Stimulated activated CD4-positive, alpha-beta T cell treated with anti-CD3 and anti-CD28 coated beads, Interleukin-1b, Interleukin-23, amount 100 ng/mL, for 4 hours (primary cell): Measurements from ENCODE around the gene DGCR2.

Experiments
- DNase-seq, 2 donors: peaks; one replicate each; pipeline ENCODE4 v3.0.0-alpha.2; 2020; ENCODE audit warnings: low read depth in 2 of 2

Gene DGCR2

DNA sequence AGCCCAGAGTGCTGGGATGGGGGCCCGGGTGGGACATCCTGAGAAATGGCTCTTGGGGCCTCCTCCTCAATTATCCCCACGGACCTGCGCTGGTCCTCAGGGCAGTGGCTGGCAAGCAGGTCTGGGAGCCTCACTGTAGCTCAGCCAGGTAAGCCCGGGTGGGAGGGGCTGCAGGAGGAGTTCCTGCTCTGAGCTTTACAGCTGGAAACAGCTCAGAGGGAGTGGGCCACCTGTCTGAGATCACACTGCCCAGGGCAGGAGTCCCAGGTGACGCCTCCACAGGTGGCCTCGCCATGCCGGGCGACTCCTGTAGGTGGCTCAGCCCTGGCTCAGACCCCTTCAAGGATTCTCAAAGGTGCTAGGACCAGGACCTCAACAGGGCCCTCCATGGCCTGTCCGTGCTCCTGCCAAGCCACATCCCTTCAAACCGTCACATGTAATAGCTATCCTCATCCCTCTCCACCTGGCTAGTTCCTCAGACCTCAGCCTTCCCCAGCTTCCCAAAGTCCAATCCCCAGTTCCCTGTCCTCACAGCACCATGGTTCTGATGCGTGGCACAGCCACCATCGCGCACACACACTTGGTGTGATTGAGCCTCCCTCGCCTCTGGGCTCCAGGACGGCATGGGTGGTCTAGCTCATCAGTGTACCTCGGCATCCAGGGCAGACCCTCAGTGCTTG lies 5.3 kb upstream of the DGCR2 start:
- no peak for DNase-seq

DNA sequence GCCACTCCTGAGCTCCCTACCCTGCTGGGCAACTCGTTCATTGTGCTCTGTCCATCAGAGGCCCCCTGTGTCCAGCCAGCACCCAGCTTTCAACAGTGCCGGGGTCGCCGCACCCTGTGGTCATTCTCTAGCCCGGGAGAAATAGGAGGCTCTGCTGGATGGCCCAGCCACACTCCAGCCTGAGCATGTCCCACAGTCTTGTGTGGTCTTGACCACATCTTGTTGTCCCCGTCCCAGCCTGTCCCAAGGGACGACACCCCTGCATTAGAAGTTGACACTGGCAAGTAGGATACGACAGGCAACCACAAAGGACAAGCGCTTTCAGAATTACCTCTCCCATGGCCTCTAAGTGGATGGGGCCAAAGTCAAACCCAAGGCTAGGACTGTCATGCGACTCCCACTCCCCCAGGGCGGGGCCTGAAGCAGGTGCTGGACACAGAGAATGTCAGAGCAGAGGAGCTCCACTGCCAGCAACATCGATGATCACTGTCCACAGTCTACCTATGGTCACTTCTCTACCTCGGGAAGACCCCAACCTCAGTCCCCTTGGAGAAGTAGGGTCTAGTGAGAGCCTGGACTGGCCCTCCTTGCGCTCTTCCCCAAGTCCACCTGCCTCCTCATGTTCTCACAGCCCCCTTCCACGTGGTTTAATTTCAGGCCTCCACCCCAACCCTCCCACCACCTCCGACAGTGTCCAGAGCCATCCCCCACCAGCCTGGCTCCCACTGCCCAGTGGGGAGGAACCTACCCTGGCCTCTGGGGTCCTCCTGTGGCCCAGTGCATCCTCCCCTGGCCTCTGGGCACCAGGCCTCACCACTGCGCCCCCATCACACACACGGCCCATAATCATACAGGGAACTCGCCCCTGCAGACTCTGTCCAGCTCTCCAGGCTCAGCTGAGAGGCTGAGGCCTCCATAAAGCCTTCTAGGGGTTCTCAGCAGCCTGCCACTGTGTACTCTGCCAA lies 4.4 kb upstream of the DGCR2 start:
- DNase-seq: no peak

GRCh38 chr22:19125474-19126308 lies 3.5 kb upstream of the DGCR2 start:
- DNase-seq: no peak

DNA sequence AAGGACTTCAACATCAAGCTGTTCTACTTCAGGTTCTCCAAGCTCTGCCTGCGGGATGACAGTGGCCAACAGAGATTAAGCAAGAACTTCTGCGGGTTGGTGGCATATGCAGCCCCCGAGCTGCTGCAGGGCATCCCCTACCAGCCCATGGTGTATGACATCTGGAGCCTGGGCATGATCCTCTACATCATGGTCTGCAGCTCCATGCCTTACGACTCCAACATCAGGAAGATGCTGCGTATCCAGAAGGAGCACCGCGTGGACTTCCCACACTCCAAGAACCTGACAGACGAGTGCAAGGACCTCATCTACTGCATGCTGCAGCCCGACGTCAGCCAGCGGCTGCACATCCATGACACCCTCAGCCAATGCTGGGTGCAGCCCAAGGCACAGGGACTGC lies 2.8 kb upstream of the DGCR2 start:
- no peak for DNase-seq

GRCh38 chr22:19124377-19124776 lies 2.2 kb upstream of the DGCR2 start:
- DNase-seq: no peak

- no peak for DNase-seq
These were observed 1.7 kb upstream of the DGCR2 start for GRCh38 chr22:19123936-19124335.

GRCh38 chr22:19122752-19123492 lies 710 bp upstream of the DGCR2 start:
- DNase-seq: no peak

GRCh38 chr22:19121631-19122142 lies 525 bp downstream of the DGCR2 start:
- DNase-seq: peak in 1 of 2 donors; percentile 27

DNA sequence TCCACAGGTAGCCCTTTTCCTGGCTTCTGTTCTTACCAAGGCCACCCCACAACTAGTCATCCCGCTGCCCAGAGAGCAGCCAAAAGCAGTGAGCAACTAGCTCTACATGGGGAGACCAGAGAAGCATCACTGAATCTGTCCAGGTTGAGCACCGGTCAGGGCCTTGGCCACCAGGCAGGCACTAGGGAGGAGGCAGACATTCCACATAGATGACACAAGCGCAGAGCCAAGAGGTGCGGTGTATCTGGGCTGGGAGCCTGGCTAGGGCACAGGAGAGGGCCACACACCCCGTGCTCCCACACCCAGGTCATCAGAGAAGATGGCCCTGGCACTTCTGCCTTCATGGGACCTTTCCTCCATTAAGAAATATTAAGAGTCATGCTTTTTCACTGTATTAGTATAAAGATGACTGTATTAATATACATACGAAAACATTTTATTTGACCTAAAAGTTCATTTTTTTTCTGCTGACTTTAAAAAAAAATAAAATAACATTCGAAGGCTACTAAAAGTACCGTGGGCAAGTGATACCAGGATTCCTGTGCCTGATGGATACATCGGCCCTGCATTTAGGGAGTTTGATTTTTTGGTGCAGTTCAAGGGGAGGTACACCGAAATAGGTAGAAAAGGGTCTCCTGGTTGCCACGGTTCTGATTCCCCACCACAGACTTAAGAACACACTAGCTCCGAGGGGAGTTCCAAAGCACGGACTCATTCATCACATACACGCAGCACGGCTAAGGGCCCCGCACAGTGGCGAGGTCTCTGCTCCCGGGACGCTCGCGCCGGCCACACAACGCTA lies 1.2 kb downstream of the DGCR2 start:
- peak in 1 of 2 donors; percentile 16 for DNase-seq

- DNase-seq: no peak
These were observed 2.3 kb downstream of the DGCR2 start for GRCh38 chr22:19119949-19120348.

GRCh38 chr22:19118329-19118880 lies 3.8 kb downstream of the DGCR2 start:
- DNase-seq: peak; percentile 12 to 23

DNA sequence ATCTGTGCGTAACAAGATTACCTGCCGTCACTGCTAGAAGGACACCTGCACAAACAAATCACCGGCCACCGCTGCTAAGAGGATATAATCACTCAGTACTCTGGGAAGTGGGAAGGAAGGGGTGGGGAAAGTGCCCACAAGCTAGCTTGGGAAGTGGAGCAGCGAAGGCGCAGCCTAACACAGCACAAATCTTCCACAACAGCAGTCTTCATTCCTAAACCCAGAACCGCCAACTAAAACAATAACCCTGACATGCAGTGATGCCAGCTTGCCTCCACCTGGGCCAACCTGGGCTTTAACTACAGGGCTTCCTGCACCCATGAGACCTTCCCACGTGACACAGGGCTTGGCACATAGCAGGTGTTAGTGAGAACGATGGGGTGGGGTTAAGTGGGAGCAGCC lies 5.1 kb downstream of the DGCR2 start:
- DNase-seq: no peak

- no peak for DNase-seq
These were observed 6.6 kb downstream of the DGCR2 start for GRCh38 chr22:19115628-19116027.

DNA sequence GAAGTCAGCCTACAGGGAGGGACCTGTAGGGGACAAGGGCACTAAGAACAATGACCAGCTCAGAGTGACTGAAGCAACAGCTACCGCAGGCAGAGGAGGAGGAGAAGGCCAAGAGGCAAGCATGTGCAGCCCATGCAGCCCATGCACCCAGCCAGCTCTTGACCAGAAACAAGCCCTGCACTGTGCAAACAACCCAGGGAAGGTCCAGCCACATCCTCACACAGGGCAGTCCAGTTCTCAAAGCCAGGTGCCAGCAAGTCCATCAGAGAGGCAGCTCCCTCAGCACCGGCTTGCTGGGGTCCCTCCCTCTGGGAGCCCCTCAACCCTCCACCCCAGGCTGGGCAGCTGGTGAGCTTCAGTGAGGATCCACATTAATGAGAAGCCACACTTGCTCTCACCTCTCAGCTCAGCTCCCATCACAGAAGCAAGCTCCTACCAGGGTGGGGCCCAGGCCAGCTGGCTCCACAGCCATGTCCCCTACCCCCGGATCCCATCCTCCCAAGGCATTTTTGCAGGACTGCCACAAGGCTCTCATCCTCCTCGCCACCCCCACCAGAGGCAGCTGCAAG lies 7.1 kb downstream of the DGCR2 start:
- no peak for DNase-seq

DNA sequence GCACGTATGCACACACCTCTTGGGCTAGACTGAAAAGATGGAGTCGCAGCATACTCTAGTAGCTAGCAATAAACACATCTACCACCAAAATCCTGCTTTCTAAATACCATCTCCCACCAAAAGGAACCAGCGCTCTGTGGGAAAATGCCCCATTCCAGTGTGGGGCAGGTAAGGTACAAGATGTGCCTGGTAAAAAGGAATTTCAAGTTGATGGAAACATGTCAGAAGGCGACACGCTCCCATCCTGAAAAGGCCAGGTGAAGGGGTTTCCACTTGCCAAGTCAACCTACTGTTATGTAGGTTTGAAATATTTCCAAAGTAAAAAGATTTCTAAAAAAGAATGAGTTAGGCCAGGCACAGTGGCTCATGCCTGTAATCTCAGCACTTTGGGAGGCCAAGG lies 8.8 kb downstream of the DGCR2 start:
- no peak for DNase-seq

- DNase-seq: no peak
These were observed 10.6 kb downstream of the DGCR2 start for GRCh38 chr22:19111584-19111983.

DNA sequence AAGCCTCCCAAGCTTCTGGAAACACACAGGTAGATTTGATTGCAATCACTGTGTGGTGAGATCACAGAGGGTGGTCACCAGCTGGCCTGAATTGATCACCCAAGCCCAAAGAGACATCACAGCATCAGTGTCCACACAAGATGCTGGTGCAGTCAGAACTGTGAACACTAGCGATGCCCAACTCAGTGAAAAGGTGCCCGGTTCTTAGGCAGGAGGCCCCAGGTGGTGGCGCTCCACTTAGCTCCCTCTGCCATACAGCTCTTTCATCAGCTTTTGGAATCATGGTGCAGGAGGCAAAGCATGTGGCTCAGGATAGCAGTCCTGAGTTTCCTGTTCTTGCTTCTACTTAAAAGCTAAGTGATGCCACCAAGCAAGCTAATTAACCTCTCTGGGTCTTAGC lies 11.1 kb downstream of the DGCR2 start:
- no peak for DNase-seq

DNA sequence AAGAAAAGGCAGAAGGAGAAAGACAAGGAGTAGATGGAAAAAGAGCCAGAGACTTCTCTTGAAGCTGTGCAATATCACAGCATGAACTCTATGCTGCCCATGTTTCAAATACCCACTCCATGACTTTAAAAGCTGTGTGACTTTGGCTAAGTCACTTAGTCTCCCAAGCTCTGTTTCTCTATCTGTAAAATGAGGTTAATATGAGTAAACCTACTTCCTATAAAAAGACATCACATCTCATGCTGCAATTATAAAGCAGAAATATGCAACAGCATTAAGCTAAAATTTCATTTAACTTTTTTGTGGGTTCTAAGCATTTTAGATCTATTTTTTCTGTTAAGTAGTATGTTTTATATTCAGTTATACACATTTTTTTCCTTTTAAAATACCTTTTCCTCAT lies 11.6 kb downstream of the DGCR2 start:
- no peak for DNase-seq

DNA sequence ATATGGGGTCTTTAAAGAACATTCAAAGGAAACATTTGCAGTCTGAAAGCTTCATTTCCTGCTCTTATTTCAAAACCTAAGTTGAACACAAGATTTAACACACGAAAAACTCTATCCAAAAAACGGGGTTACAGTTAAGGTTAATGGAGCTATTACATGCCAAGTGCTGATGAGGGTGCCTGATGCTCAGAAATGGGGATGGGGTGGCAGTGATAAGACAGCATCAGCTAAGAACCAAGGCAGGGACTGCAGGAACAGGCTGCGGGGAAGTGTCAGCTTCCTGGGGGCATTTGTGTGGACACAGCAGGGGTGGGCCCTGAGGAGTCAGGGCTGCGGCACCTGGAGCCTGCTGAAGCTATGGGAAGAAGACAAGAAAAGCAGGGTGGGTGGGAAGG lies 12.2 kb downstream of the DGCR2 start:
- no peak for DNase-seq
